Stimulated activated CD4-positive, alpha-beta T cell treated with anti-CD3 and anti-CD28 coated beads, Interleukin-2, amount 100 ng/mL, for 48 hours (primary cell): Measurements from ENCODE around the gene YIF1A.
"Not testable (repeated sequence)": the region's sequence is repeated elsewhere in the genome, so short reads cannot be mapped to it uniquely, and the experiment has no call there.

Experiments
- DNase-seq, 2 donors: peaks; one replicate each; pipeline ENCODE4 v3.0.0-alpha.2; 2020

The YIF1A gene

DNA sequence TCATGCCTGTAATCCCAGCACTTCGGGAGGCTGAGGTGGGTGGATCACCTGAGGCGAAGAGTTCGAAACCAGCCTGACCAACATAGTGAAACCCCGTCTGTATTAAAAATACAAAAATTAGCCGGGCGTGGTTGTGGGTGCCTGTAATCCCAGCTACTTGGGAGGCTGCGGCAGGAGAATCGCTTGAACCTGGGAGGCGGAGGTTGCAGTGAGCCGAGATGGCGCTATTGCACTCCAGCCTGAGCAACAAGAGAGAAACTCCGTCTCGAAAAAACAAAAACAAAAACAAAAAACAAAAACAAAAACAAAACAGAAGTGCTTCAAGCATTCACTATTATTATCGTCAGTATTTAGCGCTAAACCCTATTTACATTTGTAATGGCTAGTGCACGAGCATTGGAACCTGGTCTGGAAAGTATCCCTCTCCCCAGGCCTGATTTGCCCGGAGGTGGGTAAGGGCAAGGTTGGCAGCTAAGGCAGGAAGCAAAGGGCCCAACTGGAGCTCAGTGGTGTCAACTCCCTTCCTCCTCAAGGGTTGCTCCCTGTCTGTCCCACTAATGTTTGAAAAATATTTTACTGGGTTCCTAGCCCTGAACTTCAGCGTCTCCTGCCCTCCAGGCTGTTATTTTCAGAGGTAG, 22.0 kb upstream of the YIF1A start:
- DNase-seq = not testable (repeated sequence)

DNA sequence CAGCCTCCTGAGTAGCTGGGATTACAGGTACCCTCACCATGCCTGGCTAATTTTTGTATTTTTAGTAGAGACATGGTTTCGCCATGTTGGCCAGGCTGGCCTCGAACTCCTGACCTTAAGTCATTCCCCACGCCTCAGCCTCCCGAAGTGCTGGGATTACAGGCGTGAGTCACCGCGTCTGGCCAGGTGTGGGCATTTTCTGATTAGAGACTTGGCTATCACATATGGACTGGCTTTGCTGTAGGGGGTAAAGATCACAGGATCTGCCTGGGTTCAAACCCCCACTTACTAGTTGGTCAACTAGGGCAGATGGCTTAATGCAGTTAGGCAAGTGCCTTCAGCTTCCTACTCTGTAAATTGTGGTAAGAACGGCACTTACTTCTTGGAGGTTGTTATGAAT, 21.4 kb upstream of the YIF1A start:
- no peak for DNase-seq

DNA sequence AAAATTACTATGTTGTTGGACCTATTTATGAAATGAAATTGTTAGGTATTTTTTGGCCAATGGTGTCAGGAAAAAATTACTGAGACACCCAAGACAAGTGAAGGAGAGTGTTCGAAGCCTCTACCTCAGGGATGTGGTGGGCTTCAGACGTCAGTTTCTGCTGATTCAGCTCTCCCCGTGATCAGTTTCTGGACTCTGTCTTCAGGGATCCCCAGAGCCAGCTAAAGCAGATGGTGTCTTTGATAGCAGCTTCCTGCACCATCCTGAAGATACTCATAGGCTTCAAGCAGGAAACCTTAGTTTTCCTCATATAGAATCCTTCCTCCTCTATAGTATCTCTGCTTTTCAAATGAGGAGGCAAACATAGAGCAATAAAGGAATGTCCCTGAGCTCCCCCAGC, 20.5 kb upstream of the YIF1A start:
- DNase-seq = no peak

DNA sequence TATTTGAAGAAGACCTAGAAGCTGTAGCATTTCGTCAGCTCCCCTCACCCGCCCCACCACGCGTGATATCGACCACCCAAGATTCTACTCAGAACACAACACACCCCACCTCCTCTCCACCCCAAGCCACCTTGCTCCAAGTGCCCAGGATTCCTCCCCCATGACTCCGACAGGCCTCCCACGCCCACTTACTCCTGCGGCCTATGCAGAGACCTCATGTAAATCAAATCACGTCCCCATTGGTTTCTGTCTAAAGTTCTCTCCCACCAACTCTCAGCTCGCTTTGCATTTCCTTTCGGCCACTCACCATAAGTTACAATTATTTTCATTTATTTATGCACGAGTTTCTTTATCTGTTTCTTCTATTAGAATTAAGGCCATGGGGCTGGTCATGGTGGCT, 13.7 kb upstream of the YIF1A start:
- DNase-seq = no peak

DNA sequence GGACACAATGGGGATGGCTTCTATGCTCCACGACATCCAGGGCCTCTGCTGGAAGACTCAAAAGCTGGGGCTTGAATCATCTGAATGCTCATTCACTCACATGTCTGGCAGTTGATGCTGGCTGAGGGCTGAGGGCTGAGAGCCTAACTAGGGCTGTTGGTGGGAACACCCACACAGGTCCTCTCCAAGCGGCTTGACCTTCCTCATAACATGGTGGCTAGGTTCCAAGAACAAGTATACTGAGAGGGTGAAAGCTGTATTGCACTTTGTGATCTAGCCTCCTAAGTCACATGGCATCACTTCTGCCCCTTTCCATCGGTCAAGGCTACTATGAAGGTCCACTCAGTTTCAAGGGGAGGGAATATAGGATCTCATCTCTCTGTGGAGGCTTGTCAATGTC, 10.2 kb upstream of the YIF1A start:
- no peak for DNase-seq

DNA sequence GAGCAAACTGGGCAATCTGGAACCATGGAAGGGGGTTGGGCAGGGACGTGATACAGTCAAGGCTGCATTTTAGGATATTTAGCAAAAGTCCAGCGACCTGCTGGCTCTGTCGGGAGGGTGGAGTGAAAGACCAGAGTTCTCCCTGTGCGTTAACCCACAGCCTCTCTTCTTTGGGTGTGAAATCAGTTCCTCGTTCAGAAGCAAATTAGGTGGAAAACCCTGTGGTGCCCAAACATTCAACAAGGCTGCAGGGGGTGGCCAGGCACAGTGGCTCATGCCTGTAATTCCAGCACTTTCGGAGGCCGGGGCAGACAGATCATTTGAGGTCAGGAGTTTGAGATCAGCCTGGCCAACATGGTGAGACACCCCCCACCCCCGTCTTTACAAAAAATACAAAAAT, 8.7 kb upstream of the YIF1A start:
- no peak for DNase-seq

DNA sequence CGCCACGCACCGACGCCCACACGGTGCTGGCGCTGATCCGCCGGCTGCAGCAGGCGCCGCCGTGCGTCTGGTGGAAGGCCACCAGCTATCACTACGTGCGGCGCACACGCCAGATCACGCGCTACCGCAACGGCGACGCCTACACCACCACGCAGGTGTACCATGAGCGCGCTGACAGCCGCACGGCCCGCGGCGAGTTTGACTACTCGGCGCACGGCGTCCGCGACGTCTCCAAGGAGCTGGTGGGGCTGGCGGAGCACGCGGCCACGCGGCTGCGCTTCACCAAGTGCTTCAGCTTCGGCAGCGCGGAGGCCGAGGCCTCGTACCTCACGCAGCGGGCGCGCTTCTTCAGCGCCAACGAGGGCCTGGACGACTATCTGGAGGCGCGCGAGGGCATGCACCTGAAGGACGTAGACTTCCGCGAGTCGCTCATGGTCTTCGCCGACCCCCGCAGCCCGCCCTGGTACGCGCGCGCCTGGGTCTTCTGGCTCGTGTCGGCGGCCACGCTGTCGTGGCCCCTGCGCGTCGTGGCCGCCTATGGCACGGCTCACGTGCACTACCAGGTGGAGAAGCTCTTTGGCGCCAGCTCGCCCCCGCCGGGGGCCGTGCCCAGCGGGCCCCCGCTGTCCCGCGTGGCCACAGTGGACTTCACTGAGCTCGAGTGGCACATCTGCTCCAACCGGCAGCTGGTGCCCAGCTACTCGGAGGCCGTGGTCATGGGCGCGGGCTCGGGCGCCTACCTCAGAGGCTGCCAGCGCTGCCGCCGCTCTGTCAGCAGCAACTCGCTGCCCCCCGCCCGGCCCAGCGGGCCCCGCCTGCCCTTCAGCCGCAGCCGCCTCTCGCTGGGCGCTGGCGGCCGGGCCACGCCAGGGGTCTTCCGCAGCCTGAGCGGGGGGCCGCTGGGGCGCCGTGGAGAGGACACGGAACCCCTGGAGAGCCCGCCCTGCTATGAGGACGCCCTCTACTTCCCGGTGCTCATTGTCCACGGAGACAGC, 6.0 kb upstream of the YIF1A start:
- DNase-seq = no peak

DNA sequence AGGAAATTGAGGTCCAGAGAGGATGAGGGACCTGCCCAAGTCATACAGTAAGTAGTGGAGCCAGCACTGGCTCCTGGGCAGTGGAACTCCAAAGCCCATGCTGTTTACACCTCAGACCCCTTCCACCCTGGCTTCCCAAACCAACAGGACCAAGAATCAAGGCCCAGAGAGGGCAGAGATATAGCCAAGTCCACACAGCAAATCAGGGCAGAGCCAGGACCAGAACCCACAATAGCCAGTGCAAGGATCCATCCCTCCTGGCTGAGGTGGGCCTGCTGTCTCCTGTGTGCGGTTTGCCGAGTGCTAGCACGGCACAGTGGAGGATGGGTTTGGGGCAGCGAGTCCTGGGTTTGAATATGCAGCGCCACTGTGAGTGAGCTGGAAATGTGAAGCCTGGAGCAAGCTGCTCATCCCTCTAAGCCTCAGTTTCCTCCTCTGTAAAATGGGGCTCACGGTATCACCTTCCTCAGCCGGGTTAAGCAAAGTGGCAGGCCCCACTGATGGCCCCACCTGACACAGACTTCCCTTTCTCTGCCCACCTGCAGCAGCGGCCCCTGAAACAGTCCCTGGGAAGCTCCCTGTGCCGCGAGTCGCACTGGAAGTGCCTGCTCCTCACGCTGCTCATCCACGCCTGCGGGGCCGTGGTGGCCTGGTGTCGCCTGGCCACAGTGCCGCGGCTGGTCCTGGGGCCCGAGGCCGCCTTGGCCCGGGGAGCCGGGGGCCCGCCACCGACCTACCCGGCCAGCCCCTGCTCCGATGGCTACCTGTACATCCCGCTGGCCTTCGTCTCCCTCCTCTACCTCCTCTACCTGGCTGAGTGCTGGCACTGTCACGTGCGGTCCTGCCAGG, 5.1 kb upstream of the YIF1A start:
- no peak for DNase-seq

DNA sequence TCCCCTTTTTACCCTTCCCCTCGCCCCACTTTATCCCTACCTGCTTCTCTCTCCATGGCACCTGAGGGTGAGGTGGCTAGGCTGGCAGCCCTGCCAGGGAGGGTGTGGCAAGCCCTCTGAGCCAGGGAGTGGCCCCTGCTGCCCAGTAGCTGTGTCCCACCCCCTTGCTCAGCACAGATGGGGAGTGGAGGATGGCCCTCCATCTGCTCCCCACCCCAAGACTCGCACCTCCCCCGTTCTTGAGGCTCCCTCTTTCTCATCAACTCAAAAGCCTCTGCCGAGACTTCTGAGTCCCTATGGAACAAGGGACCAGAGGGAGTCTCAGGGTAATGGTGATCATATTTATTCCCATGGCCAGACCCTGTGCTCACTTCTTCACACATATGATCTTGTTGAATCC, 4.4 kb upstream of the YIF1A start:
- no peak for DNase-seq

DNA sequence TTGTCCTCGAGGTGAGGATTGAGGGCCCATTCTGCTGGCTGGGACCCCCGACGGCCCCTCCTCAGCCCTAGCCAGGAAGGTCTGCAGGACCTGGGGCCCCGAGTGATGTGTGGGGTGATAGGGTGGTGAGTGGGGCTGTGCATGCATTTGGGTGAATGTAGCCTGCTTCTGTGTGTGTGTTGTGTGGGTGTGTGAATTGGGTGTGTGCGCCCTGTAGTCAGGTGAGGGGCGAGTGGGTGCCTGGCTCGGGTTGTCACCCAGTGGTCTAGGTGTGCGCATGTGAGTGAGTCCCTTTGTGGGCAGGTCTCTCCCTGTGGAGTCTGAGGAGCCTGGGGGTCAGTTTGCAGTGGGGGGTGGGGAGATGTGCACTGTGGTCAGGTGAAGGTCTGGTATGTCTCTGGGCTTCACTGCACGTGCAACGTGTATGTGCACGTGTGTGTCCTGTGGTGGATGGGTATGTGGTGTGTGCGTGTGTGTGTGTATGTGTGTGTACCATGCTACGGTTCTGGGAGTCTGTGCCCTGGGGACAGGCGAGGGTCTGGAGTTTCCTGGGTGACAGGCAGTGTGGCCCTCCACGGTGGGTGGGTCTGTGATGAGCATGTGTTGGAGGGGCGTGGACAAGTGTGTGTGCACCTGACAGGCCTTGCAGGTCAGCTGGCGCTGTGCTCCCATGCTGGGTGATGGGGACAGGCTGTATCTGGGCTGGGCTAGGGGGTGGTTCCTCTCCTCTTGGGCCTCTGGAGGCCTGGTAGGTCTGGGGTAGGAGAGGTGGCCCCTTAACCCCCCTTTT, 3.8 kb upstream of the YIF1A start:
- no peak for DNase-seq

DNA sequence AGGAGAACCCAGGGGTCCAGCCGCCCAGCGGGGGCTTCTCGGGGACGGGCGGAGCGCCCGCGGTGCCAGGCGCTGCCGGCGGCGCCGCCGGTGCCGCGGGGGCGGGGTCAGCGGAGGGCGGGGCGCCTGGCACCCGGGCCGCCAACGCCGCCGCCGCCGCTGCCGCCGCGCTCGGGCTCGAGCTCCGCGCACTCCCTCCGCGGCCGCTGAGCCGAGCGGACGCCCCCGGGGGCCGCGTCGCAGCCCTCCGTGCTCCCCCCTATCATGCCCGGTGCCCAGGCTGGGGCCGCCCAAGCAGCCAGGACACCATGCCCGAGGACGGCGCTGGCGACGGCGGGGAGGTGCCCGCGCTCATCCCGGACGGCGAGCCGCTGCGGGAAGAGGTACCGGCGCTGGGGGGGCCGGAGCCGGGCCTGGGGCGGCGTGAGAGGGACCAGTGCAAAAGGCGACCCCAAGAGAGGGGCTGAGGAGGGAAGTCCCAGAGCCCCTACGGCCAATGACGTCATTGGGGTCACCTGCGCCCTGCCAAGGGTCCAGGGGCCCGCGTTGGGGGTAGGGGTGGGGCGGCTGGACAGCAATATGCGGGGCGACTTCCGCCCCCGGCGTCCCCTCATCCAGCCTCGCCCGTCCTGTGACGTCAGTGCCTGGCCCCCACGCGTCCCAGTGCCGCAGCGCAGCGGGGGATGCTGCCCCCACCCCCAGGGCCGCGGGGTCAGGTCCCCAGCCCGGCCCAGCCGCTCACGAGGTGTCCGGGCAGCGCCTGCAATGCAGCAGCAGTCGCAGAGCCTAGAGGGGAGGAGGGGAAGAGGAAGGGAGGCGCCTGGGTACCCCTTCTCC, 3.0 kb upstream of the YIF1A start, which contains the start of gene TMEM151A:
TSS of gene TMEM151A (plus strand) at position 189 of the 837 bp plus-strand sequence. CDS start at position 309, 120 bp downstream.
- DNase-seq = peak in 1 of 2 donors; percentile 29

DNA sequence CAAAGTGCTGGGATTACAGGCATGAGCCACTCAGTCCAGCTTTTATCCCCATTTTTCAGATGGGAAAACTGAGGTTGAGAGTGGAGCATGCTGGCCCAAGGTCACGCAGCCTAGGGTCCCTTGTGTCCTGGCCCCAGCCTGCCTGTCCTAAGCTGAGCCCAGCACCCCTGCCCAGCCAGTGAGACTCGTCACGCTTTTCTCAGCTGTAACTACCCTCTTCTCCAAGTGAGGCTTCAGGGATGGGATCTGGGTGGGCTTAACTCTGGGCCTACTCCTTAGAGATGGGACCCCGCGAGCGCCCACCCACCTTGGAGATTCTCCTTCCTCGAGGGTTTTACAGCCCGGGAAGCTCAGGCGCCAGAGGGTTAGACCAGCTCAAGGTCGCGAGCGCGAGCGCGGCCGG, 2.4 kb upstream of the YIF1A start:
- no peak for DNase-seq

DNA sequence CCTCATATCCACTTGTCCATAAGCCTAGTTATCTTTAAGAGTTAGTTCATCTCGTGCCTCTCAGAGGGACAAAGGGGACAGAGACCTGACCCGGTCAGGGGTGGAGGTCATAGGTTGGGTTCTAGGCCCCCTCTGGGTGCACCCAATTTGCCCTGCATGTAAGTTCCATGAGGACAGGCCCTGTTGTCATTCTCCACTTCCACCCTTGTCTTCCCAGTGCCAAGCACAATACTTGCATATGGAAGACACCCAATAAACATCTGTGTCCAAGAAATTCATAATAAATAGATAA, 1.3 kb upstream of the YIF1A start:
- DNase-seq = no peak

DNA sequence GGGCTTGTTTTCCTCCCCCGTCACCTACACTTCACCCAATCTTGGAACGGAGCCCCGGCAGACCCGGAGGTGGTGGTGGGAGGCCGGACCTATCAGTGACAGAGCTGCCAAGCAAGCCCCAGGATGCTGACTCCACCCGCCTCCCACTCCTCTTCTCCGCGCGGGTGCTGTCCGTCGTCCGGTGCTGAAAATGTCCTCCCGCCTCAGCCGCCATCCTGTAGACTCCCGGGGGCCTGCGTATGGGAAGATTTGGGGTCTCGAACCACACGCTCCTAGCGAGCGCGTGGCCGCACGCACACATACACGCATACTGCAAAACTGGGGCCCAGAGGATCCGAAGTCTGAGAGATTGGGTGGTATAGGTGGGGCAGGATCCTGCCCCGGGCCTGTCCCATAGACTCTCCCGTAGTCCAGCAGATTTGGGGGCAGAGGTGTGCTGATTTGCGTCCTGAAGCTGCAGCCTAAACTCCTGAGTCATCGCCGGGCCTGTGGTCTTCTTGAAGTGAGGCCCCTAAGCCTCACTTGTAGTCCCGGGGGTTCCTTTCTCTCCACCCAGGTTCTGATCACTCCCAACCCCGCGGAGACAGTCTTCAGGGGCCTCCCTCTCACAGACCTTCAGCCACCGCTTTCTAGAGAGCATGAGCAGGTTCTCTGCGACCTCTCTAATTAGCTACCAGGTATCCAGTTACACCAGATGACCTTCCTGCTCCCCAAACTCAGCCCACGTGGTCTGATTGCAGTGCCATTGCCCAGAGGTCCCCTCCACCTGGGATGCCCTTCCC, 796 bp upstream of the YIF1A start:
- DNase-seq = peak; percentile 78 to 79

DNA sequence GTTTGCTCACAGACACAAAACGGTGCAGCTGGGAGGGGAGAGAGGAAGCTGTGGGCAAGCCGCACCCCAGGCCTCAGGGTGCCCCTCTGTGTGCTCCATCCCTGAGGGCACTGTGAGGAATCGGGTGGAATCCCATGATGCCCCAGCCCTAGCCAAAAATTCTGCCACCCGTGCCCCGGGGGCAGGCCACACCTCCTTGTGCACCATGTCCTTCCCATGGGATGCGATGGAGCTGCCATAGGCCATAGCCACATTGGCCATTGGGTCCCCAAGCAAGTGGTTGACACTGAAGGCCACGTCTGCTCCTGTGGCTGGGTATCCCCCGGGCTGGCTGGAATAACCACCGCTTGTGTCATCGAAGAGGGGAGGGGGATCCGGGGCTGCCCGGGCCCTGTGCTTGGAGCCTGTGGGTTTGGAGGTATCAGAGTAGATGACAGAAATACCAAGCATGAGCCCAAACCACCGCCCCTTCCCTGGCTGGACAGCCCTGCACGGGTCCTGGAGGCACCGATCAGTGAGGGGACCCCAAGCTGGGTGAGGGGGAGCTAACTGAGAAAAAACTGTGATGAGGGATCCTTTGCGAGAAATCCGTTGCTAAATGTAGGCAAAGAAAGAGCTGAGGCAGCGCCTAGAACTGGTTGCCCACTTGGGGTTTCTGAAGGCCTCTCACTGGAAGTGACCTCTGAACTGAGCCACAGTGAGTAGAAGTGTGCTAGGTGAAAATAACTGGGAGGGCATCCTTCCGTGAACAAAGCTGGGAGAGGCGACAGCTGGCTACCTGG, 863 bp downstream of the YIF1A start:
- DNase-seq = no peak

DNA sequence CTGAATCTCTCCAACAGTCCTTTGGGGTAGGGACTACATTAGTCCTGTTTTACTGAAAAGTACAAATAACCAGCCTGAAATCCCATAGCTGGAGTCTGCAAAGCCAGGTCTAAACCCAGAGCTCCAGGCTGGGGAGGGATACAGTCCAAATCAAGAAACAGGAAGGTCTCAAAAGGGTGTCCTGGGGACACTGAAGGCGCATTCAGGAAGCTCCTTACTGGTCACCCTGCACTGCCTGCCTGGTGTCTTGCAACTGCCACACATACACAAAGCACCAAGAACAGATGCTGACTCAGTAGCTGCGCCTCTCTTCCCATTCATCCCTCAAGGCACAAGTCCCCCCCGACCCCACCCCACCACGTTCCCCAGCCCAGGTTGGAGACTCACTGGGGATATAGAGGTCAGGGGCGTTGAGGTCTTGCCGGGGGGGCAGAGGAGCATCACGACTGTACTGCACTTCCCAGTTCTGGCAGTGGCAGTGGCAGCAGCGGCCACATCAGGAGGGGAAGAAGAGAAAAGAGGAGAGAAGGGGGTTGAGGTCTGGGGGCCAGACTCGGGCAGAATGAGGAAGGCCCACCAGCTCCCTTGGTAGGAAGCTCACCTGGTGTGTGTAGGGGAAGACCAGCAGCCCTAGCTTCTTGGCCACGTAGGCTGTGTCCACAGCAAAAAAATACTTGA, 1.6 kb downstream of the YIF1A start:
- no peak for DNase-seq

DNA sequence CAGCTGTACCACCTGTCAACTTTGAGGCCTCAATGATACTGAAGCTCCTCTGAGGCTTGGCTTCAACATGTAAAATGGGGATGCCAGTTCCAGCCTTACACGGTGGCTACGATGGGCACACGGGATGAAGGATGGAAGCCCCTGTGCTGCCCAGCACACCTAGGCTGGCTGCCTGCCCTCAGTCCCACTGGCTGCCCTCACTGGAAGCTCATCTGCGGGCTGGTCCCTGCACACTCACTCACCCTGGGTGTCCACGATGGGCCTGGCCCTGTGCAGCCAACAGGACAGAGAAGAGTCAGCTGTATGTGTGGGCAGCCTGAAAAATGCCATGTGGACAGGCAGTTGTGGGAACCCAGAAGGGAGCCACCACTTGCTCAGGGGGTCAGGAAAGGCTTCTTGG, 2.2 kb downstream of the YIF1A start:
- DNase-seq = no peak

DNA sequence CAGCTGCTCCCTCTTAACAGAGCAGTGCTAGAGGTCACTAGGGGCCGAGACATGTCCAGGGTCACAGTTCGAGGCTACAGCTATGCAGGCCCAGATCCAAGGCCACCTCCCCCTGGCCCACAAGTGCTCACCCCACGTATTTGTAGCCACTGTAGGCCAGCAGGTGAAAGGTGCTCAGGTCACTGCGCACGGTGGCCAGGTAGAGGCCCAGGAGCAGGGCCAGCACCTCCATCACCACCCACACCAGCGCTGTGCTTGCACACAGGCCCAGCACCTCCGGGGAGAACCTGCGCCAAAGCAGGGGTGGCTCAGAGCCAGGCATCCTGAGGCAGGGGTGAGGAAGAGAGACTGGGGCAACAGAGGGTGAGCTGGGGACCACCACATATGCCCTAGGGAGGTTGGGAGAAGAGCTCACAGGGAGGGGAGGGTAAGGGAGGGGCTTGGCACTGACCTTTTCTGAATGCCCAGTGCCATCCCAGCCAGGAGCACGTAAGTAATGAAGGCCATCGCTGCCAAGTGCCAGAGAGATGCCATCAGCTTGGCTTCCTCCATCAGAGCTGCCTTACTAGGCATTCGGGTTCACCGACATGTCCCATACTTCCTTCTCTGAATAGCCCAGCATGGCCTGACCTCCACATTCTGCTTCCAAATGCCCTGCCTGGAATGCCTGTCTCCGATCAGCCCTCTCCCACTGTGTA, 3.5 kb downstream of the YIF1A start:
- DNase-seq = no peak
